WERI-Rb-1 (cell line): ENCODE results near the gene MBOAT7.

ENCODE experiments used
- DNase-seq: peaks from one replicate; pipeline ENCODE4 v3.0.0-alpha.2; 2020
- H3K27ac ChIP-seq: fragments of 250-450 bp; sonication (Bioruptor Pico); 2 replicates; pipeline ENCODE4 v1.5.1; 2020; ENCODE audit warnings: mild to moderate bottlenecking, moderate library complexity
- H3K27me3 ChIP-seq: fragments of 250-450 bp; sonication (Bioruptor Pico); 2 replicates; pipeline ENCODE4 v1.5.1; 2021; ENCODE audit warnings: mild to moderate bottlenecking, low read depth, moderate library complexity; ENCODE audit not compliant: insufficient read depth, severe bottlenecking
- H3K36me3 ChIP-seq: fragments of 250-450 bp; sonication (Bioruptor Pico); 2 replicates; pipeline ENCODE4 v1.5.1; 2020; ENCODE audit warnings: mild to moderate bottlenecking, moderate library complexity
- H3K4me3 ChIP-seq: 2 replicates; pipeline ENCODE4 v1.5.1; 2011; ENCODE audit warnings: low read depth, mild to moderate bottlenecking, control low read depth, low read length
- H3K9me3 ChIP-seq: fragments of 250-450 bp; sonication (Bioruptor Pico); 2 replicates; pipeline ENCODE4 v1.5.1; 2021; ENCODE audit warnings: mild to moderate bottlenecking, moderate library complexity; ENCODE audit not compliant: severe bottlenecking
- CTCF ChIP-seq: IDR thresholded peaks from 2 replicates; pipeline ENCODE4 v1.5.1; 2011; ENCODE audit warnings: low read depth, mild to moderate bottlenecking, control low read depth, inconsistent platforms, low read length

The MBOAT7 gene

GRCh38 chr19:54179921-54180461 is 9.4 kb downstream of the MBOAT7 start:
- H3K27ac ChIP-seq = no peak overlapping the region
- TF ChIP-seq CTCF = no peak
- no peaks in the 10 kb centered on the region for H3K9me3 ChIP-seq
- no peak overlapping the region for H3K4me3 ChIP-seq
- no peaks in the 10 kb centered on the region for H3K27me3 ChIP-seq
- peaks cover 34% of the 10 kb centered on the region for H3K36me3 ChIP-seq
- DNase-seq = no peak

GRCh38 chr19:54179262-54179852 is 10.0 kb downstream of the MBOAT7 start:
- no peak overlapping the region for H3K27ac ChIP-seq
- H3K27me3 ChIP-seq = no peaks in the 10 kb centered on the region
- peaks cover 34% of the 10 kb centered on the region for H3K36me3 ChIP-seq
- no peak for TF ChIP-seq CTCF
- no peak overlapping the region for H3K4me3 ChIP-seq
- DNase-seq = no peak
- H3K9me3 ChIP-seq = no peaks in the 10 kb centered on the region

GRCh38 chr19:54178581-54179261 is 10.7 kb downstream of the MBOAT7 start:
- no peak for TF ChIP-seq CTCF
- no peak overlapping the region for H3K4me3 ChIP-seq
- DNase-seq = no peak
- no peaks in the 10 kb centered on the region for H3K27me3 ChIP-seq
- H3K9me3 ChIP-seq = no peaks in the 10 kb centered on the region
- H3K36me3 ChIP-seq = peaks cover 34% of the 10 kb centered on the region
- H3K27ac ChIP-seq = no peak overlapping the region

GRCh38 chr19:54173951-54174834 is 15.2 kb downstream of the MBOAT7 start:
- Histone ChIP-seq H3K4me3 (no peak overlapping the region), H3K36me3 (peaks cover 20% of the 10 kb centered on the region), H3K27me3 (no peaks in the 10 kb centered on the region), H3K27ac (no peak overlapping the region), H3K9me3 (no peaks in the 10 kb centered on the region)
- DNase-seq = no peak
- no peak for TF ChIP-seq CTCF

- no peak for TF ChIP-seq CTCF
- no peaks in the 10 kb centered on the region for H3K27me3 ChIP-seq
- H3K4me3 ChIP-seq = no peak overlapping the region
- H3K36me3 ChIP-seq = peaks cover 11% of the 10 kb centered on the region
- no peaks in the 10 kb centered on the region for H3K9me3 ChIP-seq
- DNase-seq = no peak
- no peak overlapping the region for H3K27ac ChIP-seq
Measured at GRCh38 chr19:54173359-54173699, 16.1 kb downstream of the MBOAT7 start.
